Fibroblast of the aortic adventitia (primary cell): ENCODE measurements around the gene DRG2. TPM values are rescaled to one million over a fixed set of nuclear protein-coding genes. Genes with fewer than 3 reads are reported as not detected.

Experiments
- DNase-seq: peaks from one replicate; pipeline ENCODE4 v3.0.0-alpha.2; 2010; ENCODE audit warnings: low read depth
- H3K4me3 ChIP-seq: 2 replicates; pipeline ENCODE4 v1.5.1; 2011; ENCODE audit warnings: low read depth, mild to moderate bottlenecking, control low read depth, low read length, moderate library complexity
- CTCF ChIP-seq: IDR thresholded peaks from 2 replicates; pipeline ENCODE4 v1.5.1; 2011; ENCODE audit warnings: mild to moderate bottlenecking, low read length, control low read depth, inconsistent platforms; ENCODE audit not compliant: insufficient read depth
- total RNA-seq: library from RNA; depleted of rRNA; stranded (reverse); fragments of >200 nt; gene quantifications from 2 replicates; pipeline ENCODE4 v1.2.3, GENCODE V29; 2012; ENCODE audit warnings: low replicate concordance

Gene DRG2
- total RNA-seq, 1 donor, result 25.3 TPM

GRCh38 chr17:18124345-18125126, 36.8 kb downstream of the DRG2 start:
- no peak overlapping the region for H3K4me3 ChIP-seq
- TF ChIP-seq CTCF, result no peak
- DNase-seq, result no peak

- no peak overlapping the region for H3K4me3 ChIP-seq
- peak; percentile 57 for DNase-seq
Measured at GRCh38 chr17:18129041-18129502, 41.3 kb downstream of the DRG2 start.

GRCh38 chr17:18132711-18133110, 45.0 kb downstream of the DRG2 start:
- no peak overlapping the region for H3K4me3 ChIP-seq
- no peak for TF ChIP-seq CTCF
- no peak for DNase-seq

More at GRCh38 chr17:18129041-18129502, 41.3 kb downstream of the DRG2 start:
- TF ChIP-seq CTCF, result no peak

GRCh38 chr17:18136357-18136756, 48.6 kb downstream of the DRG2 start:
- DNase-seq, result no peak
- no peak overlapping the region for H3K4me3 ChIP-seq
- TF ChIP-seq CTCF, result no peak

GRCh38 chr17:18138065-18138749, 50.5 kb downstream of the DRG2 start:
- no peak for TF ChIP-seq CTCF
- DNase-seq, result no peak
- H3K4me3 ChIP-seq, result no peak overlapping the region

- no peak for TF ChIP-seq CTCF
- no peak for DNase-seq
Measured at GRCh38 chr17:18139092-18139491, 51.3 kb downstream of the DRG2 start.

More at GRCh38 chr17:18139092-18139491, 51.3 kb downstream of the DRG2 start:
- H3K4me3 ChIP-seq, result no peak overlapping the region
